HepG2 (cell line): ENCODE measurements around the gene TRAPPC3. TPM values are rescaled to one million over a fixed set of nuclear protein-coding genes. Genes with fewer than 3 reads are reported as not detected.

Experiments
- BATF2 ChIP-seq: sonication (generic); formaldehyde crosslinking; IDR thresholded peaks from 2 replicates; pipeline ENCODE4 v1.8.0; 2022; ENCODE audit warnings: mild to moderate bottlenecking, missing genetic modification reagents, moderate library complexity
- CCDC6 ChIP-seq: sonication (generic); formaldehyde crosslinking; IDR thresholded peaks from 2 replicates; pipeline ENCODE4 v1.8.1; 2022; ENCODE audit warnings: mild to moderate bottlenecking, missing genetic modification reagents, moderate library complexity
- HOXA9 ChIP-seq: sonication (generic); formaldehyde crosslinking; IDR thresholded peaks from 2 replicates; pipeline ENCODE4 v1.8.1; 2022; ENCODE audit warnings: missing genetic modification reagents, mild to moderate bottlenecking, moderate library complexity, borderline replicate concordance
- KLF12 ChIP-seq: sonication (generic); formaldehyde crosslinking; IDR thresholded peaks from 2 replicates; pipeline ENCODE4 v1.4.0; 2020; ENCODE audit warnings: missing genetic modification reagents, borderline replicate concordance
- MBNL3 ChIP-seq: fragments of 250-450 bp; sonication (Bioruptor Pico); conservative IDR thresholded peaks from 2 replicates; pipeline ENCODE4 v1.8.0; 2022; ENCODE audit warnings: mild to moderate bottlenecking, inconsistent platforms
- MXD3 ChIP-seq: IDR thresholded peaks from 2 replicates; pipeline ENCODE4 v1.6.1; 2016; ENCODE audit warnings: mild to moderate bottlenecking, missing biosample characterization, missing genetic modification reagents
- PHB2 ChIP-seq: fragments of 450-650 bp; IDR thresholded peaks from 2 replicates; pipeline ENCODE4 v1.6.1; 2018; ENCODE audit not compliant: partially characterized antibody
- SNAPC4 ChIP-seq: sonication (generic); formaldehyde crosslinking; IDR thresholded peaks from 2 replicates; pipeline ENCODE4 v1.4.0; 2020; ENCODE audit warnings: mild to moderate bottlenecking, missing genetic modification reagents
- TRAFD1 ChIP-seq: sonication (generic); formaldehyde crosslinking; IDR thresholded peaks from 2 replicates; pipeline ENCODE4 v1.5.1; 2020; ENCODE audit warnings: missing genetic modification reagents, mild to moderate bottlenecking, borderline replicate concordance
- TSC22D2 ChIP-seq: sonication (generic); formaldehyde crosslinking; IDR thresholded peaks from 2 replicates; pipeline ENCODE4 v1.5.1; 2020; ENCODE audit warnings: missing genetic modification reagents, mild to moderate bottlenecking, borderline replicate concordance
- ZNF142 ChIP-seq: sonication (generic); formaldehyde crosslinking; IDR thresholded peaks from 2 replicates; pipeline ENCODE4 v1.4.0; 2020; ENCODE audit warnings: missing genetic modification reagents
- ZNF256 ChIP-seq: sonication (generic); formaldehyde crosslinking; conservative IDR thresholded peaks from 2 replicates; pipeline ENCODE4 v1.4.0; 2020; ENCODE audit warnings: missing genetic modification reagents
- ZNF282 ChIP-seq: fragments of 450-650 bp; IDR thresholded peaks from 2 replicates; pipeline ENCODE4 v1.6.1; 2018; ENCODE audit not compliant: partially characterized antibody
- polyA plus RNA-seq, 8 experiments: library from polyadenylated mRNA; depleted of rRNA in 3 of 8; stranded (reverse) in 7 of 8; unstranded in 1 of 8; fragments of >200 nt; fragmentation: Illumina TruSeq in 4 of 8; extraction: Trizol in 4 of 8; gene quantifications; 2 replicates each; pipeline versions ENCODE4 v1.2.1 to v1.2.3, GENCODE V29; 2011 to 2016; ENCODE audit warnings: low read depth in 4 of 8, missing spikeins in 1 of 8, mixed read lengths in 1 of 8; ENCODE audit not compliant: insufficient read depth in 1 of 8
- total RNA-seq, 5 experiments: library from RNA; depleted of rRNA; stranded (reverse); fragments of >200 nt; fragmentation: Illumina TruSeq; extraction: Trizol; gene quantifications; 2 replicates each; pipeline ENCODE4 v1.2.3, GENCODE V29; 2016; ENCODE audit warnings: low read depth in 1 of 5

Gene TRAPPC3
- total and polyA plus RNA-seq, 2 of the 13 experiments (the other 11 are each of a cell fraction or from before 2014, with no cell fraction given): 53.7 to 62.4 TPM

GRCh38 chr1:36088577-36089392 is 60.5 kb downstream of the TRAPPC3 start, which contains the start of gene ADPRS (continued):
- TF ChIP-seq SNAPC4 (CRISPR knock-in tag): no peak
- TF ChIP-seq TRAFD1 (CRISPR knock-in tag): no peak
- TF ChIP-seq TSC22D2: peak; percentile 77; the same call in 1 of the 2 replicates
- peak; percentile 85 for TF ChIP-seq MXD3 (CRISPR knock-in tag)
- TF ChIP-seq CCDC6: peak; percentile 74
- TF ChIP-seq MBNL3 (CRISPR knock-in tag): no peak
- TF ChIP-seq ZNF142 (CRISPR knock-in tag): peak; percentile 75; the same call in 1 of the 2 replicates
- TF ChIP-seq KLF12 (CRISPR knock-in tag): peak; percentile 99
- peak; percentile 94 for TF ChIP-seq BATF2 (CRISPR knock-in tag)
- TF ChIP-seq PHB2: no peak
- peak; percentile 90 for TF ChIP-seq ZNF256 (CRISPR knock-in tag)
- TF ChIP-seq HOXA9 (CRISPR knock-in tag): no peak; the same call in 1 of the 2 replicates
- TF ChIP-seq ZNF282: no peak
